Spleen (tissue), 7 donors: ENCODE results near the gene NECTIN3.

Source experiments
- POLR2A ChIP-seq, 3 donors: fragments of 450-650 bp; IDR thresholded peaks; one replicate each; pipeline ENCODE4 v1.5.1; 2017; ENCODE audit warnings: antibody characterized with exemption in 3 of 3, mild to moderate bottlenecking in 1 of 3
- TF ChIP-seq, protein P1 (sequence below), 11 experiments: fragments of 200-600 bp in 7 of 11; fragments of 450-650 bp in 4 of 11; sonication (generic) in 4 of 11; IDR thresholded peaks in 8 of 11; conservative IDR thresholded peaks in 3 of 11; 1 replicate in 7 of 11; 2 replicates in 4 of 11; pipeline versions ENCODE4 v1.4.0 to v1.8.0; 2016 to 2021; ENCODE audit warnings: antibody characterized with exemption in 11 of 11, inconsistent platforms in 4 of 11, mild to moderate bottlenecking in 1 of 11
- donor health status: DM: no; HTN: no; CAD: no; lungs with moderate emphysema.
- donor health status: DM: no; HTN: no; CAD: no.
- donor health status: DM: no; HTN: no; CAD: no.

DNA sequence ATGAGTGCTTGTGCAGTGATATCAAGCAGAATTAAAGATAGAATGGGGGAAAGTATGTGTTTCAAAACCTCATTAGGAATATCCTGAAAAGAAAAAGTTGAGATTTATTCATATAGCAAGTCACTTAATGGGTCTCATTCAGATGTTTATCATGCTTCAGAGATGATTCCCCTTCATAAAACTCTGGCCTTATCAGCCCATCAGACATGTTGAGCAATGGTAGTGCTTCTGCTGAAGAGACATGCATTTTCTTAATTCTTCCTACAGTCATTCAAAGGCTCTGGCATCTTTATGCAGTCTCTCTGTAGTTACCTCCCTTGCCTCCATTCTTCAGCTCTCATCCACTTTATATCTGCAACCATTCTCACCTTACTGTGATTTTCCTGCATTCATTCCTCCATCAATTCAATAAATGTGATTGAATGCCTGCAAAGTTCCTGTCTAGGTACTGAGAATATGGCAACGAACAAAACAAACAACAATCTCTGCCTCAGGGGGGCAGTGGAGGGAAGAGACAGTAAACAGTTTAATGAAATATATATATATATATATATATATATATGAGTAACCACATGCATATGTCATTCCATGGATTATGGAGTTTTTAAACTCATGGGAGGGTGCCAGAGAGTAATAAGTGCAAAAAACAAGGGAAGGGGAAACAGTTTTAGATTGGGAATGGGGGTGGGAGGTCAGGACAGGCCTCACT is 138.5 kb downstream of the NECTIN3 start:
- no peak for TF ChIP-seq POLR2A (IDR thresholded peaks at IDR 0.05)
- TF ChIP-seq, protein P1, sequence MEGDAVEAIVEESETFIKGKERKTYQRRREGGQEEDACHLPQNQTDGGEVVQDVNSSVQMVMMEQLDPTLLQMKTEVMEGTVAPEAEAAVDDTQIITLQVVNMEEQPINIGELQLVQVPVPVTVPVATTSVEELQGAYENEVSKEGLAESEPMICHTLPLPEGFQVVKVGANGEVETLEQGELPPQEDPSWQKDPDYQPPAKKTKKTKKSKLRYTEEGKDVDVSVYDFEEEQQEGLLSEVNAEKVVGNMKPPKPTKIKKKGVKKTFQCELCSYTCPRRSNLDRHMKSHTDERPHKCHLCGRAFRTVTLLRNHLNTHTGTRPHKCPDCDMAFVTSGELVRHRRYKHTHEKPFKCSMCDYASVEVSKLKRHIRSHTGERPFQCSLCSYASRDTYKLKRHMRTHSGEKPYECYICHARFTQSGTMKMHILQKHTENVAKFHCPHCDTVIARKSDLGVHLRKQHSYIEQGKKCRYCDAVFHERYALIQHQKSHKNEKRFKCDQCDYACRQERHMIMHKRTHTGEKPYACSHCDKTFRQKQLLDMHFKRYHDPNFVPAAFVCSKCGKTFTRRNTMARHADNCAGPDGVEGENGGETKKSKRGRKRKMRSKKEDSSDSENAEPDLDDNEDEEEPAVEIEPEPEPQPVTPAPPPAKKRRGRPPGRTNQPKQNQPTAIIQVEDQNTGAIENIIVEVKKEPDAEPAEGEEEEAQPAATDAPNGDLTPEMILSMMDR (IDR thresholded peaks at IDR 0.05 in 8 of 11, conservative IDR thresholded peaks at IDR 0.05 in 3 of 11) = no peak
